ENCODE data around the gene MRPL52. TPM values are rescaled to one million over a fixed set of nuclear protein-coding genes. Genes with fewer than 3 reads are reported as not detected.
"Not testable (repeated sequence)": the region's sequence is repeated elsewhere in the genome, so short reads cannot be mapped to it uniquely, and the experiment has no call there.

MRPL52 gene
- total RNA-seq, 2 experiments from 2014 or later, result 93.9 to 97.3 TPM

GRCh38 chr14:22849212-22849819, 19.6 kb downstream of the MRPL52 start:
- POLR2A ChIA-PET, result interaction anchor here (1.2 to 1.5 kb wide), 2 partner anchors 12 to 19 kb away, joined by 4 to 5 read pairs; no protein-coding TSS in a partner anchor
- H3K36me3 Mint-ChIP-seq (ENCODE audit: low read depth), result no peaks in the 10 kb centered on the region
- no peaks in the 10 kb centered on the region for H3K9me3 Mint-ChIP-seq (ENCODE audit: insufficient read depth)
- peaks cover 22% of the 10 kb centered on the region for H3K27me3 Mint-ChIP-seq (ENCODE audit: low read depth)
- H3K4me3 Mint-ChIP-seq, result no peak overlapping the region
- no peak overlapping the region for H3K27ac Mint-ChIP-seq
- peaks cover 34% of the 10 kb centered on the region for H3K4me1 Mint-ChIP-seq (ENCODE audit: low read depth)
- CTCF ChIA-PET, result interaction anchor here (1.0 to 25.2 kb wide), 4 partner anchors 20 to 279 kb away, joined by 3 to 590 read pairs (median 6); partner anchors contain the start of genes LRP10, MMP14 and MRPL52
- DNase-seq (no peak), ATAC-seq (no peak)

GRCh38 chr14:22850944-22851764, 21.5 kb downstream of the MRPL52 start:
- POLR2A ChIA-PET, result interaction anchor here (1.3 to 1.7 kb wide), 4 partner anchors 16 to 262 kb away, joined by 3 to 10 read pairs (median 3); partner anchors contain the start of gene DAD1
- peaks cover 22% of the 10 kb centered on the region for H3K27me3 Mint-ChIP-seq (ENCODE audit: low read depth)
- peak; percentile 63 for DNase-seq
- H3K4me1 Mint-ChIP-seq (ENCODE audit: low read depth), result peaks cover 44% of the 10 kb centered on the region
- no peak overlapping the region for H3K4me3 Mint-ChIP-seq
- H3K27ac Mint-ChIP-seq, result peak overlapping the region; percentile 30
- H3K9me3 Mint-ChIP-seq (ENCODE audit: insufficient read depth), result no peaks in the 10 kb centered on the region
- CTCF ChIA-PET, result interaction anchor here (0.7 to 25.2 kb wide), 17 partner anchors 13 to 854 kb away, joined by 3 to 590 read pairs (median 4); partner anchors contain the start of genes LRP10, MMP14, MRPL52 and REM2
- H3K36me3 Mint-ChIP-seq (ENCODE audit: low read depth), result no peaks in the 10 kb centered on the region
- no peak for ATAC-seq

DNA sequence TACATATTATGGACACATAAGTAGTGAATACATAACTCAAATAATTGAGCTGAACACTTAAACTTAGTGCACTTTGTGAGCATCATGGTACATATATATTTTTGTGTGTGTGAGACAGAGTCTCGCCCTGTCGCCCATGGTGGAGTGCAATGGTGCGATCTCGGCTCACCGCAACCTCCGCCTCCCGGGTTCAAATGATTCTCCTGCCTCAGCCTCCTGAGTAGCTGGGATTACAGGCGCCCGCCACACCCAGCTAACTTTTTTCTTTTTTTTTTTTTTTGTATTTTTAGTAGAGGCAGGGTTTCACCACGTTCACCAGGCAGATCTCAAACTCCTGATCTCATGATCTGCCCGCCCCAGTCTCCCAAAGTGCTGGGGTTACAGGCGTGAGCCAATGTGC, 22.5 kb downstream of the MRPL52 start:
- CTCF ChIA-PET, result interaction anchor here (0.7 to 25.2 kb wide), 27 partner anchors 7 to 855 kb away, joined by 3 to 590 read pairs (median 6); partner anchors contain the start of genes DAD1, LRP10, MMP14 and MRPL52
- not testable (repeated sequence) for H3K36me3 Mint-ChIP-seq (ENCODE audit: low read depth); H3K4me3 Mint-ChIP-seq; H3K27ac Mint-ChIP-seq; ATAC-seq; H3K9me3 Mint-ChIP-seq (ENCODE audit: insufficient read depth); DNase-seq
- H3K27me3 Mint-ChIP-seq (ENCODE audit: low read depth), result peaks cover 20% of the 10 kb centered on the region
- POLR2A ChIA-PET, result interaction anchor here (1.4 to 2.0 kb wide), 4 partner anchors 22 to 282 kb away, joined by 3 to 8 read pairs (median 6); partner anchors contain the start of genes DAD1 and MRPL52
- H3K4me1 Mint-ChIP-seq (ENCODE audit: low read depth), result peaks cover 45% of the 10 kb centered on the region

DNA sequence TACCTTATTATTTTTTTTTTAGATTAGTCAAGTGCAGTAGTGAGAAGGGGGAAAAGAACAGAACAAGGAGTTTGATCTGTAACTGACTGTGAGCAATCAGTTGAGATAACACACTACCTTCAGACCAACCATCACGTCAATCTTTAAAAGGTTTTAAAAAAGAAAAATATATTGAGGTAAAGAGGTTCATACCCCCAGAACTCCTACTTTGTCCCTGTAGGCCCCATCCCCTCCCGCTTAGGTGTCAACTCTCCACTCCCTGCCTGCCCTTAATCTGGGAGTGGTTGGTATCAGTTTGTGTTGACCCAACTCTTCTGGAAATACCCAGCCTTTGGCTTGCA, 22.9 kb downstream of the MRPL52 start:
- no peaks in the 10 kb centered on the region for H3K36me3 Mint-ChIP-seq (ENCODE audit: low read depth)
- H3K9me3 Mint-ChIP-seq (ENCODE audit: insufficient read depth), result peaks cover 4% of the 10 kb centered on the region
- CTCF ChIA-PET, result interaction anchor here (0.7 to 25.2 kb wide), 31 partner anchors 7 to 295 kb away, joined by 3 to 590 read pairs (median 5); partner anchors contain the start of genes DAD1, LRP10, MMP14 and MRPL52
- peaks cover 45% of the 10 kb centered on the region for H3K4me1 Mint-ChIP-seq (ENCODE audit: low read depth)
- POLR2A ChIA-PET, result interaction anchor here (1.4 to 2.0 kb wide), 3 partner anchors 22 to 282 kb away, joined by 6 to 8 read pairs (median 7); partner anchors contain the start of gene MRPL52
- H3K27me3 Mint-ChIP-seq (ENCODE audit: low read depth), result peaks cover 22% of the 10 kb centered on the region
- no peak for ATAC-seq
- H3K4me3 Mint-ChIP-seq, result no peak overlapping the region
- DNase-seq, result no peak
- H3K27ac Mint-ChIP-seq, result no peak overlapping the region

DNA sequence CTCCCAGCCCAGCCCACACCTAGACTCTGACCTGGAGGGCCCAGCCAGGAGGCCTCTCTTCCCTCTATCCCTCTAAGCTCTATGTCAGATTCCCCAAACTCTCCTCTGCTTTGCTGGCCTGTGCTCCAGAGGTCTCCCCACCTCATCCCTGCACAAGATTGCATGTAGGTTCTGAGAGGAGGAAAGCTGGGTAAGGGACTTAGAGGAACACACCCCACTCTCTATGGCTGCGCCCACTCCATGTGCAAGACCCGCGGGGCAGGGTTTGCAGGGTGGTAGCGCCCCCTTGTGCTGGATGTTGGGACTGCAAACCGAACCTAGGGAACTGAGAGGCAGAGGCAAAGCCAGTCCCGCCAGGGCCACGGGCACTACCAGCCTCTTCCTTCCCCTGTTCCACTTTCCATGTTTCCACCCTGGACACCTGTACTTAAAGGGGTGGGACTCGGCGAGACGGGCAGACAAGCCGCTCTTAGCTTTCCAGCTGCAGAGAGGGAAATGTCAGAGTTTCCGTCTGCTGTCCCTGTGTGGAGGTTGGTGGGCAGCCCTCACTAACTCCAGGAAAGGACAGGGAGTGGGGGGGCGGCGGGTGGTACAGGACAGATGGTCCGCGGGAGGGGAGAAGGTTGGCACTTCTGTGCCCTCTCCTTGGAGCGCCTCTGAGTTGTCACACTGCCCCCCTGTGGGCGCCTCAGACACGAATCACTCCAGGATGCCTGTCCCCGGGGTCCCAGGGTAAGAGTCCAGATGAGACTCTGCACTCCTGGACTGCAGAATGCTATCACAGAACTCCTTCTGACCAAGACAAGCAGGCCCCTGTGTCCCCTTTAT, 23.5 kb downstream of the MRPL52 start:
- ATAC-seq, result peak; percentile 87
- Mint-ChIP-seq H3K36me3 (ENCODE audit: low read depth) (no peaks in the 10 kb centered on the region), H3K9me3 (ENCODE audit: insufficient read depth) (peaks cover 4% of the 10 kb centered on the region), H3K4me1 (ENCODE audit: low read depth) (peaks cover 44% of the 10 kb centered on the region), H3K27me3 (ENCODE audit: low read depth) (peaks cover 18% of the 10 kb centered on the region), H3K27ac (peak overlapping the region; percentile 61), H3K4me3 (peak overlapping the region; percentile 72)
- CTCF ChIA-PET, result interaction anchor here (0.7 to 25.2 kb wide), 38 partner anchors 8 to 979 kb away, joined by 3 to 590 read pairs (median 5); partner anchors contain the start of genes DAD1, LRP10, MMP14 and MRPL52
- peak; percentile 91 for DNase-seq
- POLR2A ChIA-PET, result interaction anchor here (1.4 to 2.0 kb wide), 3 partner anchors 23 to 283 kb away, joined by 6 to 8 read pairs (median 7); partner anchors contain the start of gene MRPL52

GRCh38 chr14:22854296-22854695, 24.6 kb downstream of the MRPL52 start:
- ChIA-PET CTCF (interaction anchor here (0.6 to 25.2 kb wide), 26 partner anchors 9 to 981 kb away, joined by 3 to 590 read pairs (median 8); partner anchors contain the start of genes DAD1, LRP10, MMP14 and MRPL52), POLR2A (interaction anchor here (0.6 to 2.0 kb wide), 3 partner anchors 31 to 346 kb away, joined by 4 to 8 read pairs (median 7); no protein-coding TSS in a partner anchor)
- not testable (repeated sequence) for H3K9me3 Mint-ChIP-seq (ENCODE audit: insufficient read depth); H3K27ac Mint-ChIP-seq; DNase-seq; H3K36me3 Mint-ChIP-seq (ENCODE audit: low read depth); ATAC-seq; H3K4me3 Mint-ChIP-seq
- Mint-ChIP-seq H3K4me1 (ENCODE audit: low read depth) (peaks cover 48% of the 10 kb centered on the region), H3K27me3 (ENCODE audit: low read depth) (peaks cover 15% of the 10 kb centered on the region)

DNA sequence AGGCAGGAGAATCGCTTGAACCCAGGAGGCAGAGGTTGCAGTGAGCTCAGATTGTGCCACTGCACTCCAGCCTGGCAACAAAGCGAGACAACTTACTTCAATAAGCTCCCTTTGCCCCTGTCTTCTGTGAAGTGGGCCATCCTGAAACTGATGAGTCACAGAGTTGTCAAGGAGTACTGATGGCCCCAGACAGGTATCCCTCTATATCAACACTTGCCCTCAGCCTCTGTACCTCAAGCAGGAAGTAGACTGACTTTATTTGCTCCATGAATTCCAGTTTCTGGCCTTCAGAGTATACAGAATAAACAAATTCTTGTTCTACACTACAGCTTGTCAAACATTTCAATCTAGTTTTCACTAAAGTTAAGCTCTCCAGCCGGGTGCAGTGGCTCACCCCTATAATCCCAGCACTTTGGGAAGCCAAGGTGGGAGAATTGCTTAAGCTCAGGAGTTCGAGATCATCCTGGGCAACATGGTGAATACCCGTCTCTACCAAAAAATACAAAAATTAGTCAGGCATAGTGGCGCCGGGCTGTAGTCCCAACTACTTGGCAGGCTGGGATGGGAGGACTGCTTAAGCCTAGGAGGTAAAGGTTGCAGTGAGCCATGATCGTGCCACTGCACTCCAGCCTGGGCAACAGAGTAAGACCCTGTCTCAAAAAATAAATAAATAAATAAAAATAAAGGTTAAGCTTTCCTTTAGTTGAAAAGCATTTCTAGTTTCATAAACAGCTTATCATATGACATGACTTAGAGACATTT, 25.5 kb downstream of the MRPL52 start:
- peaks cover 17% of the 10 kb centered on the region for H3K27me3 Mint-ChIP-seq (ENCODE audit: low read depth)
- H3K4me1 Mint-ChIP-seq (ENCODE audit: low read depth), result peaks cover 48% of the 10 kb centered on the region
- ChIA-PET CTCF (interaction anchor here (0.6 to 25.2 kb wide), 20 partner anchors 9 to 980 kb away, joined by 3 to 590 read pairs (median 12); partner anchors contain the start of genes DAD1, LRP10, MMP14 and MRPL52), POLR2A (interaction anchor here (0.6 kb wide), 1 partner anchor 36 kb away, joined by 3 read pairs; no protein-coding TSS in a partner anchor)
- peaks cover 2% of the 10 kb centered on the region for H3K36me3 Mint-ChIP-seq (ENCODE audit: low read depth)
- no peak overlapping the region for H3K27ac Mint-ChIP-seq
- DNase-seq (peak; percentile 27), ATAC-seq (no peak)
- no peak overlapping the region for H3K4me3 Mint-ChIP-seq
- H3K9me3 Mint-ChIP-seq (ENCODE audit: insufficient read depth), result peaks cover 4% of the 10 kb centered on the region

DNA sequence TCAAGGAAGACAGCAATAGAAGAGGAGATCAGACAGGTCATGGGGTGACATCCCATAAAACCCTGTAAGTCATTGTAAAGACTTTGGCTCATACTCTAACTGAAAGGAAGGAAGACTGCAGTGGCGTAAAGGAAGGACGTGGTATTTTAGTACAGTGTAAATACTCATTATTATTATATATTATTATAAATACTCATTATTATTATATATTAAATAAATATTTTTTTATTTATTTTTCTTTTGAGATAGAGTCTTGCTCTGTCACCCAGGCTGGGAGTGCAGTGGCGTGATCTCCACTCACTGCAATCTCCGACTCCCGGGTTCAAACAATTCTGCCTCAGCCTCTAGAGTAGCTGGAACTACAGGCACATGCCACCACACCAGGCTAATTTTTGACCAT, 26.7 kb downstream of the MRPL52 start:
- Mint-ChIP-seq H3K27me3 (ENCODE audit: low read depth) (peaks cover 24% of the 10 kb centered on the region), H3K9me3 (ENCODE audit: insufficient read depth) (peaks cover 4% of the 10 kb centered on the region), H3K27ac (no peak overlapping the region), H3K4me1 (ENCODE audit: low read depth) (peaks cover 39% of the 10 kb centered on the region), H3K4me3 (no peak overlapping the region), H3K36me3 (ENCODE audit: low read depth) (peaks cover 2% of the 10 kb centered on the region)
- ATAC-seq, result no peak
- no peak for DNase-seq
- ChIA-PET CTCF (interaction anchor here (1.9 to 25.2 kb wide), 4 partner anchors 15 to 285 kb away, joined by 16 to 590 read pairs (median 106); partner anchors contain the start of genes LRP10, MMP14 and MRPL52), POLR2A (no interaction called here)

DNA sequence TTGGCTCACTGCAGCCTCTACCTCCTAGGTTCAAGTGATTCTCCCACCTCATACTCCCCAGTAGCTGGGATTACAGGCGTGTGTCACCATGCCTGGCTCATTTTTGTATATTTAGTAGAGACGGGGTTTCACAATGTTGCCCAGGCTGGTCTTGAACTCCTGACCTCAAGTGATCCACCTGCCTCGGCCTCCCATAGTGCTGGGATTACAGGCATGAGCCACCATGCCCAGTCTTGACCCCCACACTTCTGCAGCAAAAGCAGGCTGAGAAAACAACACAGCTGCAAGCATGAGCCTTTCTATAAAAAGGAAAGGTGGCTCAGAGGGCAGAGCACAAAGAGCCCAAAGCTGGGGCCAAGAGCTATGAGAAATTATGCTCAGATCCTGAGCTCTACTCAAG, 30.7 kb downstream of the MRPL52 start:
- ChIA-PET CTCF (interaction anchor here (0.7 to 25.2 kb wide), 5 partner anchors 11 to 304 kb away, joined by 3 to 590 read pairs (median 5); partner anchors contain the start of genes LRP10, MMP14 and MRPL52), POLR2A (interaction anchor here (0.6 to 0.9 kb wide), 2 partner anchors 11 to 40 kb away, joined by 3 to 4 read pairs; partner anchors contain the start of gene LRP10)
- not testable (repeated sequence) for H3K36me3 Mint-ChIP-seq (ENCODE audit: low read depth); H3K4me3 Mint-ChIP-seq; H3K9me3 Mint-ChIP-seq (ENCODE audit: insufficient read depth); DNase-seq; H3K27ac Mint-ChIP-seq; ATAC-seq
- H3K4me1 Mint-ChIP-seq (ENCODE audit: low read depth), result peaks cover 12% of the 10 kb centered on the region
- H3K27me3 Mint-ChIP-seq (ENCODE audit: low read depth), result peaks cover 41% of the 10 kb centered on the region

DNA sequence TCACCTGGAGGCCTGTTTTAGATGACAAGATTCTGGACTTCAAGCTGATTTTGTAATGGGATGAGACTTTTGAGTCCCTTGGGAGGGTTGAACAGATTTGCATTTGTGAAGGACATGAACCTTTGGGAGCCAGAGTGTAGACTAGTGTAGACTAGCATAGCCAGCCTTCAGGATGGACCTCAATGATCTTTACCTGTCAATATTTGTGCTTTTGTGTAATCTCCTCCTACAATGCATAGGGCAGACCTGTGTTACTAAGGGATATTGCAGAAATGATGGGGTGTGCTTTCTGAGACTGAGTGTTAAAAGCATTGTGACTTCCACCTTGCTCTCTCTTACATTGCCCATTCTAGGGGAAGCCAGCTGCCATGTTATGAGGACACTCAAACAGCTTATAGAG, 32.0 kb downstream of the MRPL52 start:
- Mint-ChIP-seq H3K4me1 (ENCODE audit: low read depth) (peaks cover 9% of the 10 kb centered on the region), H3K27me3 (ENCODE audit: low read depth) (peaks cover 38% of the 10 kb centered on the region), H3K9me3 (ENCODE audit: insufficient read depth) (peaks cover 4% of the 10 kb centered on the region), H3K27ac (no peak overlapping the region), H3K36me3 (ENCODE audit: low read depth) (peaks cover 2% of the 10 kb centered on the region), H3K4me3 (no peak overlapping the region)
- ChIA-PET POLR2A (no interaction called here), CTCF (interaction anchor here (0.6 to 25.2 kb wide), 5 partner anchors 8 to 1009 kb away, joined by 3 to 590 read pairs (median 18); partner anchors contain the start of genes MMP14 and MRPL52)
- ATAC-seq (no peak), DNase-seq (no peak)
